ENCODE data around the gene UBE4B. TPM values are rescaled to one million over a fixed set of nuclear protein-coding genes. Genes with fewer than 3 reads are reported as not detected.

UBE4B gene
- total and polyA plus RNA-seq, 2 donors (not counting 1 experiment from before 2014, with no cell fraction given): 21.7 to 57.5 TPM

GRCh38 chr1:10101929-10102328, 69.2 kb downstream of the UBE4B start:
- CTCF ChIA-PET: interaction anchor here (2.1 kb wide), 1 partner anchor 227 kb away, joined by 6 read pairs; no protein-coding TSS in a partner anchor

GRCh38 chr1:10103193-10103592, 70.4 kb downstream of the UBE4B start:
- WGBS (ENCODE audit: insufficient coverage): 100% methylated on average over 2 of the region's 5 CpGs
- Histone ChIP-seq H3K4me1 (ENCODE audit: control insufficient read depth in 2 of 2, insufficient read depth in 2 of 2, low read length in 2 of 2) (no peaks in the 10 kb centered on the region), H3K36me3 (replicated peaks in 1 of 2; ENCODE audit: control extremely low read depth in 1 of 2, control insufficient read depth in 1 of 2, extremely low read depth in 1 of 2, insufficient read depth in 2 of 2, low read length in 1 of 2) (peaks cover 19 to 54% of the 10 kb centered on the region in 2 experiments), H3K27ac (ENCODE audit: low read length in 2 of 2) (no peak overlapping the region), H4K20me1 (ENCODE audit: control insufficient read depth, insufficient read depth, low read length, poor library complexity, severe bottlenecking) (no peaks in the 10 kb centered on the region), H3K4me3 (ENCODE audit: control extremely low read depth in 1 of 5, extremely low read depth in 1 of 5, insufficient read depth in 1 of 5, low read depth in 2 of 5, low read length in 4 of 5) (no peak overlapping the region), H3K4me2 (replicated peaks; ENCODE audit: low read depth, low read length, poor library complexity, severe bottlenecking) (no peak overlapping the region), H3K9ac (ENCODE audit: low read length) (no peak overlapping the region), H3K27me3 (replicated peaks in 1 of 4; ENCODE audit: control extremely low read depth in 1 of 4, control insufficient read depth in 3 of 4, insufficient read depth in 4 of 4, low read length in 3 of 4) (no peaks in the 10 kb centered on the region), H3K9me3 (ENCODE audit: control extremely low read depth in 1 of 3, control insufficient read depth in 2 of 3, insufficient read depth in 1 of 3, low read length in 2 of 3) (no peaks in the 10 kb centered on the region), H2AFZ (ENCODE audit: insufficient read depth, low read depth, low read length, poor library complexity, severe bottlenecking) (no peak overlapping the region), H3K79me2 (ENCODE audit: control insufficient read depth, insufficient read depth, low read length) (no peaks in the 10 kb centered on the region)
- H3K27me3 Mint-ChIP-seq: no peaks in the 10 kb centered on the region
- POLR2A ChIA-PET: no interaction called here
- H3K4me3 Mint-ChIP-seq: no peak overlapping the region
- DNase-seq: no peak
- H3K27ac Mint-ChIP-seq: no peak overlapping the region
- intact Hi-C loops (cut with micrococcal nuclease): no loop called here
- TF ChIP-seq EZH2 (IDR thresholded peaks at IDR 0.05; ENCODE audit: borderline replicate concordance, insufficient read depth, low read depth, low read length, poor library complexity, severe bottlenecking): no peak
- TF ChIP-seq CTCF (IDR thresholded peaks at IDR 0.05): no peak
- ATAC-seq (ENCODE audit: low read depth): no peak
- no peaks in the 10 kb centered on the region for H3K4me1 Mint-ChIP-seq
- no peaks in the 10 kb centered on the region for H3K9me3 Mint-ChIP-seq (ENCODE audit: insufficient read depth)
- CTCF ChIA-PET: interaction anchor here (2.1 kb wide), 1 partner anchor 228 kb away, joined by 6 read pairs; no protein-coding TSS in a partner anchor

More at GRCh38 chr1:10101929-10102328, 69.2 kb downstream of the UBE4B start:
- intact Hi-C loops (cut with micrococcal nuclease): no loop called here
- no peak for ATAC-seq (ENCODE audit: low read depth)
- Histone ChIP-seq H3K4me1 (ENCODE audit: control insufficient read depth in 2 of 2, insufficient read depth in 2 of 2, low read length in 2 of 2) (no peaks in the 10 kb centered on the region), H3K9ac (ENCODE audit: low read length) (no peak overlapping the region), H3K79me2 (ENCODE audit: control insufficient read depth, insufficient read depth, low read length) (no peaks in the 10 kb centered on the region), H4K20me1 (ENCODE audit: control insufficient read depth, insufficient read depth, low read length, poor library complexity, severe bottlenecking) (no peaks in the 10 kb centered on the region), H2AFZ (ENCODE audit: insufficient read depth, low read depth, low read length, poor library complexity, severe bottlenecking) (no peak overlapping the region), H3K27ac (ENCODE audit: low read length in 2 of 2) (no peak overlapping the region), H3K4me3 (ENCODE audit: control extremely low read depth in 1 of 5, extremely low read depth in 1 of 5, insufficient read depth in 1 of 5, low read depth in 2 of 5, low read length in 4 of 5) (no peak overlapping the region), H3K27me3 (replicated peaks in 1 of 4; ENCODE audit: control extremely low read depth in 1 of 4, control insufficient read depth in 3 of 4, insufficient read depth in 4 of 4, low read length in 3 of 4) (no peaks in the 10 kb centered on the region), H3K4me2 (replicated peaks; ENCODE audit: low read depth, low read length, poor library complexity, severe bottlenecking) (no peak overlapping the region), H3K36me3 (replicated peaks in 1 of 2; ENCODE audit: control extremely low read depth in 1 of 2, control insufficient read depth in 1 of 2, extremely low read depth in 1 of 2, insufficient read depth in 2 of 2, low read length in 1 of 2) (peaks cover 19 to 44% of the 10 kb centered on the region in 2 experiments), H3K9me3 (ENCODE audit: control extremely low read depth in 1 of 3, control insufficient read depth in 2 of 3, insufficient read depth in 1 of 3, low read length in 2 of 3) (no peaks in the 10 kb centered on the region)
- H3K4me3 Mint-ChIP-seq: no peak overlapping the region
- H3K27ac Mint-ChIP-seq: no peak overlapping the region
- no peak for DNase-seq
- POLR2A ChIA-PET: no interaction called here
- H3K4me1 Mint-ChIP-seq: no peaks in the 10 kb centered on the region
- TF ChIP-seq EZH2 (IDR thresholded peaks at IDR 0.05; ENCODE audit: borderline replicate concordance, insufficient read depth, low read depth, low read length, poor library complexity, severe bottlenecking) (no peak), CTCF (IDR thresholded peaks at IDR 0.05) (no peak)
- H3K27me3 Mint-ChIP-seq: no peaks in the 10 kb centered on the region
- no peaks in the 10 kb centered on the region for H3K9me3 Mint-ChIP-seq (ENCODE audit: insufficient read depth)

Data from B cell (primary cell).